PC-3 (cell line): ENCODE data around the gene C1QTNF12.
"Not testable (repeated sequence)": the region's sequence is repeated elsewhere in the genome, so short reads cannot be mapped to it uniquely, and the experiment has no call there.

Experiments
- CTCF ChIP-seq: fragments of 300-600 bp; sonication (generic); conservative IDR thresholded peaks from 2 replicates; pipeline ENCODE4 v1.5.1; 2017; ENCODE audit warnings: antibody characterized with exemption, low read depth, mild to moderate bottlenecking, low read length
- EZH2 ChIP-seq: fragments of 300-600 bp; sonication (generic); IDR thresholded peaks from one replicate; pipeline ENCODE4 v1.6.1; 2017; ENCODE audit warnings: antibody characterized with exemption, mild to moderate bottlenecking, low read length; ENCODE audit not compliant: unreplicated experiment

GRCh38 chr1:1195726-1196125 is 50.8 kb downstream of the C1QTNF12 start:
- TF ChIP-seq CTCF, EZH2: not testable (repeated sequence)
